GM19438 (cell line): ENCODE results near the gene FAM47A.

ENCODE experiments used
- ATAC-seq: cut with Tn5 transposase; IDR thresholded peaks from one replicate; pipeline ENCODE4 v1.9.1; 2021; ENCODE audit warnings: low read depth; ENCODE audit not compliant: unreplicated experiment

The FAM47A gene

GRCh38 chrX:34132028-34132427 lies at the start of gene FAM47A:
FAM47A (minus strand) TSS chrX:34132314; CDS start chrX:34132278, 36 bp downstream.
- ATAC-seq: no peak

GRCh38 chrX:34147345-34147744 lies 15.2 kb upstream of the FAM47A start:
- ATAC-seq: no peak

- ATAC-seq: no peak
These were observed 14.8 kb upstream of the FAM47A start for GRCh38 chrX:34146906-34147305.

DNA sequence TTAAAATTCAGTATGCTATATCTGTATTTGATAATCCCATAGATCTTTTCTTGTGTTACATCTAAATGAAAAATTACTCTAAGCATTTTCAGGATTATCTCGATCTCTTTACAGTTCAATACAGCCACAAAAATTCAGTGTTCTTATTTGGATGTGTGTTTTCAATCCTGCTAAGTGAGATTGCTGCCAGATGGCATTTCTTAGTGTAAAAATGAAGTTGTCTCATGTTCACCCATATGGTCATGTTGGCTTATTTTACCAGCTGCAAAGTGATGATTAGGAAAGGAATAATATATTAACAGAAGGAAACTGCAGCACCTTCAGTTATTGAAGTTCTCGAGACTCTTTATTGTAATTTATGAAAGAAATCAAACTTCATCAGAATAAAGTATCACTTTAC lies 12.1 kb upstream of the FAM47A start:
- ATAC-seq: no peak

- no peak for ATAC-seq
These were observed 8.7 kb upstream of the FAM47A start for GRCh38 chrX:34140816-34141215.

DNA sequence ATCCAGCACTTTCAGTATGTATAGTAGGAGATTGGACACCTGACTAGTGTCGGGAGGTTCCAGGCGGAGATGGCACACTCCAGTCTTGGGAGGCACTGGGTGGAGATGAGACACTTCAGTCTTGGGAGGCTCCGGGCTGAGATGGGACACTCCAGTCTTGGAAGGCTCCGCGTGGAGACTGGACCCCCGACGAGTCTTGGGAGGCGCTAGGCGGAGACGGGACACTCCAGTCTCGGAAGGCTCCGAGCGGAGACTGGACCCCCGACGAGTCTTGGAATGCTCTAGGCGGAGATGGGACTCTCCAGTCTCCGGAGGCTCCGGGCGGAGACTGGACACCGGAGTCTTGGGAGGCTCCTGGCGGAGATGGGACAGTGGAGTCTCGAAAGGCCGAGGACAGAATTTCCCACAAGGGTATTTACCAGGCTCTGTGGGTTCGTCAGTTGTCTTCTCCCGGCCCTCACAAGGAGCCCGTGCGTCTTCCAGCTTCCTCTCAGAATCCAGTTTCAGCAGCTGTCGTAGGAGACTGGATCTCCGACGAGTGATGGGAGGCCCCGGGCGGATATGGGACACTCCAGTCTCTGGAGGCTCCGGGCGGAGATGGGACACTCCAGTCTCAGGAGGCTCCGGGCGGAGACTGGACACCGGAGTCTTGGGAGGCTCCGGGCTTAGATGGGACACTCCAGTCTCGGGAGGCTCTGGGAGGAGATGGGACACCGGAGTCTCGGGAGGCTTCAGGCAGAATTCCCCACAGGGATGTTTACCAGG lies 952 bp downstream of the FAM47A start:
- no peak for ATAC-seq

- ATAC-seq: no peak
These were observed 1.6 kb downstream of the FAM47A start for GRCh38 chrX:34130501-34130900.

- ATAC-seq: no peak
These were observed 6.1 kb downstream of the FAM47A start for GRCh38 chrX:34126011-34126410.

DNA sequence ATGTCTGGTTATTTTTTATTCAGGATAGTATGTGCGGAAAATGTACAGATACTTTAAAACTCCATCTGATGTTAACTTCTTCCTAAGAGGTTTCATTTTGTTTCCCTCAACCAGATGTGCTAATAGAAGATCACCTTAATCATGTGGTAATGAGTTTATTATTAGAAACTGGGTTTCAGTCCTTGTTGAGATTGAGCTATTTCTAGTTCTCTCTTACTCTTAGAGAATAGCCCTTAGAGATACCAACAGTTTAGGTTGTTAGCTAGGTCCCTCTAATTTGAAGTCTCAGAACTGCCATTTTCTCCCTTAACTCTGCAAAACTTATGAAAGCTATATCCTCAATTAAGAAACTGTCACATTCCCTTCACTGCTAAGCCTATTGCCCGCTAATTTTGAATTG lies 13.0 kb downstream of the FAM47A start:
- ATAC-seq: no peak

GRCh38 chrX:34112459-34112858 lies 19.7 kb downstream of the FAM47A start:
- ATAC-seq: no peak
